Left lung (tissue), 10 donors: ENCODE results near the gene ELF1. TPM values are rescaled to one million over a fixed set of nuclear protein-coding genes. Genes with fewer than 3 reads are reported as not detected.
A peak's percentile ranks its signal among the peaks of the same experiment; 100 is the strongest.
"Not testable (repeated sequence)": the region's sequence is repeated elsewhere in the genome, so short reads cannot be mapped to it uniquely, and the experiment has no call there.

ENCODE experiments used
- ATAC-seq: fragments of 200-7000 bp; cut with Tn5 transposase; one replicate; pipeline ENCODE4 v1.9.1; 2020; ENCODE audit warnings: moderate library complexity
- DNase-seq, 4 donors: peaks; one replicate each; pipeline ENCODE4 v3.0.0-alpha.2; 2013 to 2020
- H3K27ac ChIP-seq, 2 donors: fragments of 200-600 bp; sonication (generic) in 1 of 2; one replicate each; pipeline versions ENCODE4 v1.5.0 to v1.8.0; 2020 to 2021
- H3K27me3 ChIP-seq, 2 donors: fragments of 200-600 bp; sonication (generic) in 1 of 2; one replicate each; pipeline versions ENCODE4 v1.5.0 to v1.8.0; 2020 to 2021
- H3K36me3 ChIP-seq, 2 donors: fragments of 200-600 bp; sonication (generic) in 1 of 2; one replicate each; pipeline versions ENCODE4 v1.5.0 to v1.8.0; 2020 to 2021
- H3K4me1 ChIP-seq, 2 donors: fragments of 200-600 bp; one replicate each; pipeline ENCODE4 v1.8.0; 2021
- H3K4me3 ChIP-seq, 2 donors: fragments of 200-600 bp; sonication (generic) in 1 of 2; one replicate each; pipeline versions ENCODE4 v1.5.0 to v1.8.0; 2020 to 2021; ENCODE audit warnings: mild to moderate bottlenecking in 1 of 2
- H3K9me3 ChIP-seq, 2 donors: fragments of 200-600 bp; sonication (generic) in 1 of 2; one replicate each; pipeline versions ENCODE4 v1.5.0 to v1.8.0; 2020 to 2021
- intact Hi-C, 2 donors: fragments of 100-400 bp; cut with DNase I; formaldehyde crosslinking; loops; one replicate each; pipeline versions ENCODE4 v1.11.2 to v1.14.2; 2022
- polyA plus RNA-seq, 6 donors: library from polyadenylated mRNA; unstranded; fragments of 120-200 nt; gene quantifications; one replicate each; pipeline ENCODE4 v1.2.1, GENCODE V29; 2013; ENCODE audit not compliant: insufficient read length in 6 of 6
- total RNA-seq, 2 donors: library from RNA; stranded (reverse); fragmentation: NEBNext Ultra II Directional; extraction: Animal tissue kit (Norgen Biotek cat#: 25700); gene quantifications; one replicate each; pipeline ENCODE4 v1.2.1, GENCODE V29; 2021
- TF ChIP-seq, protein P1 (sequence below), 2 donors: fragments of 200-600 bp; sonication (generic) in 1 of 2; IDR thresholded peaks; one replicate each; pipeline versions ENCODE4 v1.5.0 to v1.8.0; 2021; ENCODE audit warnings: antibody characterized with exemption in 2 of 2
- donor health status: DM: no; HTN: yes; CAD: no.
- donor health status: DM: no; HTN: no; CAD: no.

ELF1 gene
- total and polyA plus RNA-seq, 8 donors: 46.6 to 84.6 (median 52.6) TPM

GRCh38 chr13:40911341-40911740 lies 107.8 kb downstream of the ELF1 start:
- Histone ChIP-seq H3K9me3 (no peaks in the 10 kb centered on the region), H3K27me3 (no peaks in the 10 kb centered on the region), H3K4me3 (no peak overlapping the region), H3K4me1 (no peaks in the 10 kb centered on the region), H3K27ac (no peak overlapping the region), H3K36me3 (no peaks in the 10 kb centered on the region)
- ATAC-seq (no peak), DNase-seq (no peak)
- intact Hi-C loops: no loop called here
- TF ChIP-seq, protein P1, sequence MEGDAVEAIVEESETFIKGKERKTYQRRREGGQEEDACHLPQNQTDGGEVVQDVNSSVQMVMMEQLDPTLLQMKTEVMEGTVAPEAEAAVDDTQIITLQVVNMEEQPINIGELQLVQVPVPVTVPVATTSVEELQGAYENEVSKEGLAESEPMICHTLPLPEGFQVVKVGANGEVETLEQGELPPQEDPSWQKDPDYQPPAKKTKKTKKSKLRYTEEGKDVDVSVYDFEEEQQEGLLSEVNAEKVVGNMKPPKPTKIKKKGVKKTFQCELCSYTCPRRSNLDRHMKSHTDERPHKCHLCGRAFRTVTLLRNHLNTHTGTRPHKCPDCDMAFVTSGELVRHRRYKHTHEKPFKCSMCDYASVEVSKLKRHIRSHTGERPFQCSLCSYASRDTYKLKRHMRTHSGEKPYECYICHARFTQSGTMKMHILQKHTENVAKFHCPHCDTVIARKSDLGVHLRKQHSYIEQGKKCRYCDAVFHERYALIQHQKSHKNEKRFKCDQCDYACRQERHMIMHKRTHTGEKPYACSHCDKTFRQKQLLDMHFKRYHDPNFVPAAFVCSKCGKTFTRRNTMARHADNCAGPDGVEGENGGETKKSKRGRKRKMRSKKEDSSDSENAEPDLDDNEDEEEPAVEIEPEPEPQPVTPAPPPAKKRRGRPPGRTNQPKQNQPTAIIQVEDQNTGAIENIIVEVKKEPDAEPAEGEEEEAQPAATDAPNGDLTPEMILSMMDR (IDR thresholded peaks at IDR 0.05): no peak

DNA sequence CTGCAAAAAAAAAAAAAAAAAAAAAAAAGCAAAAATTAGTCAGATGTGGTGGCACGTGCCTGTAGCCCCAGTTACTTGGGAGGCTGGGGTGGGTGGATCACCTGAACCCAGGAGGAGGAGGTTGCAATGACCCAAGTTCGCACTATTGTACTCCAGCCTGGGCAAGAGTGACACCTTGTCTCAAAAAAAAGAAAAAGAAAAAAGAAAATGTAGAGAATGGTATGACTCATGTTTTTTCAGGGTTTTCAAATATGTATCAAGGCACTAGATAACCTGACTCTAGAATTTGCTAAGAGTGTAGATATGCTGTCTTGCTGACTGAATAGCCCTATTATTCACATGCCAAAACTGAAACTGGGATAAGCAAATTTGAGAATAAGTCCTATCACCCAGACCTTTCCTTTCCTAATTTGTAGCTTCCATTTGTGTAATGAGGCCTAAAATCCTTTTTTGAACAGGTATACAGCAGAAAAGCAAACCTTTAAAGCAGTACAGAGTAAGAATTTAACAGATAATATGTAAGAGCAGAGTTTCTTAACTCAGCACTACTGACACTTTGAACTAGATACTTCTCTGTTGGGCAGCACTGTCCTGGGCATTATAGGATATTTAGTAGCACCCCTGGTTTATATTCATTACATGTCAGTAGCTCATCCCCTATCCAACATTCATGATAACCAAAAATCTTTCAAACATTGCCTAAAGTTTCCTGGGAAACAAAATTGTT lies 108.6 kb downstream of the ELF1 start:
- Histone ChIP-seq H3K4me1 (no peaks in the 10 kb centered on the region), H3K9me3 (no peaks in the 10 kb centered on the region), H3K36me3 (no peaks in the 10 kb centered on the region), H3K4me3 (no peak overlapping the region), H3K27me3 (no peaks in the 10 kb centered on the region), H3K27ac (peak overlapping the region in 1 of 2 donors; percentile 13)
- peak; percentile 73 for ATAC-seq
- intact Hi-C loops: no loop called here
- no peak for DNase-seq
- TF ChIP-seq, protein P1 (IDR thresholded peaks at IDR 0.05): no peak

DNA sequence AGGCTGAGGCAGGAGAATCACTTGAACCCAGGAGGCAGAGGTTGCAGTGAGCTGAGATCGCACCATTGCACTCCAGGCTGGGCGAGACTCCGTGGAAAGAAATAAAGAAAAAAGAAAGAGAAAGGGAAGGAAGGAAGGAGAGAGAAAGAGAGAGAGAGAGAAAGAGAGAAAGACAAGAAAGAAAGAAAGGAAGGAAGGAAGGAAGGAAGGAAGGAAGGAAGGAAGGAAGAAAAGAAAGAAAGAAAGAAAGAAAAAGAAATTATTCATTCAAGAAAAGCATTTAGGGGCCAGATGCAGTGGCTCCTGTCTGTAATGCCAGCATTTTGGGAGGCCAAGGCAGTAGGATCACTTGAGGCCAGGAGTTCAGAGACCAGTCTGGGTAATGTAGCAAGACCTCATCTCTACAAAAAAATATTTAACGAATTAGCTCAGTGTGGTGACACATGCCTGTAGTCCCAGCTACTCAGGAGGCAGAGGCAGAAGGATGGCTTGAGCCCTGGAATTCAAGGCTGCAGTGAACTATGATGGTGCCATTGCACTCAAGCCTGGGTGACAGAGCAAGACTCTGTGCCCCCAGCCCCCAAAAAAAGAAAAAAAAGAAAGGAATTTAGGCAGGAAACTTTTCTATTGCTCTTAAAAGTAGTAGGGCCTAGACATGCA lies 109.4 kb downstream of the ELF1 start:
- H3K4me1 ChIP-seq, H3K4me3 ChIP-seq, ATAC-seq, H3K9me3 ChIP-seq, H3K27ac ChIP-seq, H3K36me3 ChIP-seq, H3K27me3 ChIP-seq, intact Hi-C loops, DNase-seq: not testable (repeated sequence)

DNA sequence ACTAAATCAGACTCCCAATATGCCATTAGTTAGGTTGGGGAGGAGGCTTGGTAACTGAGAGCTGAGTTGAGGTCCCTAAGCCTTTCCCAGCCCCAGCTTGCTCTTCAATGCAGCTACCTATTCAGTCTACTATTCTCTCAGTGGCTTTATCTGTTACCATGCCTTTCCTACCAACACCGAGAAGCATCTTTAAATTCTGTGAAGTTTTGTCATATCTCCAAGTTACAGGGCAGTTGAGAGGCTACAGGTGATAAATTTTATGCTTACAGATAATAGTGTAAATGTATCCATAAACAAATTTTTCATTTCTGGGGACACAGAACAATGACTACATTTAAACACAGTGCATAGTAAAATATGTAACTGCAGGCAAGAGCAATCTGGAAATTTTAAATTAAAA lies 110.6 kb downstream of the ELF1 start:
- no peak for DNase-seq
- no peaks in the 10 kb centered on the region for H3K36me3 ChIP-seq
- H3K27me3 ChIP-seq: no peaks in the 10 kb centered on the region
- no peaks in the 10 kb centered on the region for H3K4me1 ChIP-seq
- no peak overlapping the region for H3K27ac ChIP-seq
- intact Hi-C loops: no loop called here
- no peak for ATAC-seq
- TF ChIP-seq, protein P1 (IDR thresholded peaks at IDR 0.05): no peak
- no peak overlapping the region for H3K4me3 ChIP-seq
- H3K9me3 ChIP-seq: no peaks in the 10 kb centered on the region

- H3K4me3 ChIP-seq, intact Hi-C loops, H3K9me3 ChIP-seq, H3K27me3 ChIP-seq, DNase-seq, H3K4me1 ChIP-seq, ATAC-seq, H3K27ac ChIP-seq, H3K36me3 ChIP-seq: not testable (repeated sequence)
Observed at GRCh38 chr13:40901032-40901431, 118.1 kb downstream of the ELF1 start.

DNA sequence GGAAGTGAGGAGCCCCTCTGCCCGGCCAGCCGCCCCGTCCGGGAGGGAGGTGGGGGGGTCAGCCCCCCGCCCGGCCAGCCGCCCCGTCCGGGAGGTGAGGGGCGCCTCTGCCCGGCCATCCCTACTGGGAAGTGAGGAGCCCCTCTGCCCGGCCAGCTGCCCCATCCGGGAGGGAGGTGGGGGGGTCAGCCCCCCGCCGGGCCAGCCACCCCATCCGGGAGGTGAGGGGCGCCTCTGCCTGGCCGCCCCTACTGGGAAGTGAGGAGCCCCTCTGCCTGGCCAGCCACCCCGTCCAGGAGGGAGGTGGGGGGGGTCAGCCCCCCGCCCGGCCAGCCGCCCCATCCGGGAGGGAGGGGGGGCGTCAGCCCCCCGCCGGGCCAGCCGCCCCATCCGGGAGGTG lies 118.5 kb downstream of the ELF1 start:
- ATAC-seq, H3K27ac ChIP-seq, DNase-seq, H3K9me3 ChIP-seq, H3K36me3 ChIP-seq, H3K27me3 ChIP-seq, H3K4me1 ChIP-seq, intact Hi-C loops, H3K4me3 ChIP-seq: not testable (repeated sequence)
